GM18858 (cell line): ENCODE data around the gene MS4A7.
"Not testable (repeated sequence)": the region's sequence is repeated elsewhere in the genome, so short reads cannot be mapped to it uniquely, and the experiment has no call there.

Experiments used
- ATAC-seq: cut with Tn5 transposase; IDR thresholded peaks from one replicate; pipeline ENCODE4 v1.9.1; 2021; ENCODE audit not compliant: unreplicated experiment

The MS4A7 gene, protein sequence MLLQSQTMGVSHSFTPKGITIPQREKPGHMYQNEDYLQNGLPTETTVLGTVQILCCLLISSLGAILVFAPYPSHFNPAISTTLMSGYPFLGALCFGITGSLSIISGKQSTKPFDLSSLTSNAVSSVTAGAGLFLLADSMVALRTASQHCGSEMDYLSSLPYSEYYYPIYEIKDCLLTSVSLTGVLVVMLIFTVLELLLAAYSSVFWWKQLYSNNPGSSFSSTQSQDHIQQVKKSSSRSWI

DNA sequence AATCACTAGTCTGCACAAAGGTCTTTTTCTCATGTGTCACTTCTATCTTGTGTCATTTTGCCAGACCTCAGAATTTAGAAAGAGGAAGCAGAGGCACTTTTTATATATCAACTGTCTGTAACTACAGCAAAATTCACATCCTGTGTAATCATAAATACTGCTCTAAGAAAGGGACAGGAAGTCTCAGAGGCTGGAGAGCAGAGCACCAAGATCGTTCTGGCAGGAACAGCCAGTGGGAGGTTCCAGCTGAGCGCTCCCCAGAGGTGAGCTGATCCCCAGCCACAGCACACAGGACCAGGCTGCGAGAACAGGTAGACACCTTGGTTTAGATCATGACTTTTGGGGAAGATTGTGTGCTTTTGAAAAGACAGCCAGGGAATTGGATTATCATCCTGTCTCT is at the start of gene MS4A7:
Gene MS4A7, plus strand, starts transcription at position 179 of the 400 bp plus-strand sequence. CDS start 4,610 bp downstream, outside the sequence.
- ATAC-seq: peak; percentile 95

GRCh38 chr11:60332846-60333245 is 45.5 kb upstream of the MS4A7 start:
- no peak for ATAC-seq

DNA sequence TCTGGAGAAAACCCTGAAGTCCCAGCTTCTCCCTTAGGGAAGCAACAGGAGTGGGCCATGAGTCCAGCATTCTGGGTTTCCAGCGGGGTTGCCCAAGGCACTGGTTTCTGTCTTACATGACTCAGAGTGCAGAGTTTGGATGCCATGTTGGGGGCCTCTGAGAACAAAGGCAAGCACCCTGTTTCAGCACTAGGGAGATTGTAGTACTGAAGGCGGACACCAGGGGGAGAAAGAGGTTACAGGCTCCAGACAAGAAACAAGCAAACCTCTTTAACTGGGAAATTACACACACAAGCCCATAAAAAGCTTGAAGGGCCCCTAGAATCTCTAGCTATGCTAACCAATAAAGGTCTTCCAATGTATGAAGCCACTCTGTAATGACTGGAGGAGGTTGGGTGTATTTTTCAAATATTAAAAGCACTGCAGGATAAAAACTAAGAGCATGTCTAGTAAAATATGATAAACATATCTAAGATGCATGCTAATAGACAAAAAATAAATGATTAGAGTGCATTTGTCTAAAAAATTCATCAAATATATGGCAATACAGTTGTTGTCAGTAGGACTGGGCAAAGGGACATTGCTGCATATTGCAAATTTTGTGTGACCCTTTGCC is 44.2 kb upstream of the MS4A7 start:
- peak; percentile 45 for ATAC-seq

- ATAC-seq: no peak
These were observed 41.5 kb upstream of the MS4A7 start for GRCh38 chr11:60336767-60337391.

DNA sequence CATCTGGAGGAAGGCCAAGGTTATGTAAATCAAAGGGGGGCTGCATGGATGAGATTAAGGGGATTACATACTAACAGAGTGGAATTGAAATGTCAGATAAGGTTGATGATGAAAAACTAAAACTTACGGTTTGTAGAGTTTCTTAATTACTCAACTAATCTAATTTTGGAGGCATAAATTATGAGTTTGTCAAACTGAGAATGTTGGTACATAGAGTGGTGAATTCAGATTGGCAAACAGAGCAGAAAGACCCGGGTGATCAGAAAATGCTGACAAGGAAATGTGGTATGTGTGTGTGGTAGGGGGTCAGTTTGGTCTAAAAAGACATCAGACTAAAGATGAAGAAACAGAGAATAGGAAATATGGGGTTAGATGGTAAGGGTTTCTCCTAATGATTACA is 40.3 kb upstream of the MS4A7 start:
- no peak for ATAC-seq

- ATAC-seq: no peak
These were observed 39.0 kb upstream of the MS4A7 start for GRCh38 chr11:60339356-60339755.

DNA sequence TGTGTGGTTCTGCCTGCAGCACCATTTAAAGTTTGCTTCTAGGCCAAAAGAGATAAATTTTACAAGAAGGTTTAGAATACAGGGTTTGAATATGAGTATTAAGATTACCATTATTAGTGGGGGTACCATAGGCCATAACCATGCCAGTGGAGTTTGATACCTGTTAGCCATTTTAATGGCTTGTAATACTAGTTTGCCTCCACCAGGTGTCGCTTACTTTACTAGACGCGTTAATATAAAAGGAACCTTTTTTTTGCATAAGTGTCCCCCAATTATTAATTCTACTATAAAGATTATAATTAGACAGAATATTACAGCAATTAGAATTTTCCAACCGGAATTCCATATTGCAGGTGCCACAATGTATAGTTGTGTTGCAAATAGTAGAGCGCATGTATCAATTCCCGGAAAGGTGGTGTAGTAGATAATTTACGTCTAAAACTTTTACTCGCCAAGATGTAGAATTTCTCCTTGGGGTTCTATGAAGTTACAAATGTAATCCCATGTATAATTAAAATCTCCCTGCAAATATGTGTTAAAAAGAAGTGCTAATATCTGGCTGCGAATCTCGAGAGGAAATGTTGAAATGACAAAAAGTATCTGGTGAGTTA is 35.1 kb upstream of the MS4A7 start:
- ATAC-seq: no peak

GRCh38 chr11:60344146-60344545 is 34.2 kb upstream of the MS4A7 start:
- ATAC-seq: no peak

DNA sequence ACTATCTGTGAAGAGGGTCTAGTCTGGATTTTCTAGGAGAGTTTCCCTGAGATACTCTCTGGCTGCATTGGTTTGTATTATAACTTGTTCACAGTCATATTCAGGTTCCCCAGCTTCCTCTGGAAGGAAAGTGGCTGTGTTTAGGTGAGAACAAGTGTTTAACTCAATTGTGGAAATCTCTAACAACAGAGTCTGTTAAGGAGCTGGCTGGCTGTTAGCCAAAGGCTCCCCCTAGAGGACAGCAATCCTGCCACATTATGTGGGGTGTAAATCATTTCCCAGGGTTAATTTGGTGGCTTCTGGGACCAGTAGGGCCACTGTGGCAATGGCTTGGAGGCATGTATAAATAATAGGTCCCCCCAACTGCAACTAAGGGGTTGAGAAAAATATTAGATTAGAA is 32.8 kb upstream of the MS4A7 start:
- ATAC-seq: no peak

DNA sequence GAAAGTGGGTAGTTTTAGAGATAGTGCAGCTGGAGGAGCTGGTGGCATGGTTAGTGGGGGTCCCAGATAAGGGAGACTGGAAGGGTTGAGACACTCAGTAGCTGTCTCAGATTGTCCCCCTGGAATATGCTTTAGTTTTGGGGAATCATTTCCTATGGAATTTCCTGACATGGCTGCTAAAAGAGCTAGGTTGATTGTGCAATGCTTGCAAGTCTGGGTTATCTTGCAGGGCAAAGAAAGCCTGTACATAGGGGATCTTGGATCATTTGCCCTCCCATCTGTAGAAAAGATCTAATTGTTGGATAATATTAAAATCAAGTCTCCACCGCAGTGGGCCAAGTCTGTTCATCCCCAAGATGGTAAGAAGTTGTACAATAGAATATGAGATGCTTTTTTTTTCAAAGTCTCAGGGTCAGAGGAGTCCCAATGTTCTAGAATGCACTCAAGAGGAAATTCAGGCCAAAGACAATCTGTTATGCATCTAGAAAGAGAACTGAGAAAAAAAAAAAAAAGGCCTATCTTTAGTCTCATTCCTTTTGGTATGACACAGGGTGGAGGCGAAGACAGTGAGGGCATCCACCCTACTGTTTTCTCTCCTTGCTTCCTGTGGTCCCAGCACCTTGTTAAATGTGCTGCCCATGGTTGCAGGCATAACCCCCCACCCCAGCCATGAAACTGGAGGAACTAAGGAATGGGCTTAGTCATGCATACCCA is 31.1 kb upstream of the MS4A7 start:
- ATAC-seq: peak; percentile 71

DNA sequence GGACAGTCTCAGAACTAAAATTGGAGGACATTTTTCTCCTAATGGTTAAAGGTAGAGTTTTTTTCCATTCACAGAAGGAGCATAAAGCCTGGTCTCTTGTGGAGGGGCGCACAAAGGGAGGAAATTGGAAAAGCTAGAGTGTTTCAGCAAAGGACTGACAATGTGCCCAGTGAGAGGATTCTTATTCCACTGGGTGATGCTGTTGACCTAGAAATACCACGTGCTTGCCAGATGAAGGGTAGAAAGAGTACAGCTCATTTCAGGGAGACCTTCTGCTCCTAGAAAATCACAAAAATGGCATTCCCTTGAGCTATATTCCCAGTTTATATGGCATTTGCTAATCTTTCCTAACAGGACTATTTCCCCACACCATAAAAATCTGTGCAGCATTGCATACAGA is 30.2 kb upstream of the MS4A7 start:
- no peak for ATAC-seq

- ATAC-seq: no peak
These were observed 28.3 kb upstream of the MS4A7 start for GRCh38 chr11:60349990-60350389.

- ATAC-seq: no peak
These were observed 20.6 kb upstream of the MS4A7 start for GRCh38 chr11:60357771-60358170.

- no peak for ATAC-seq
These were observed 17.7 kb upstream of the MS4A7 start for GRCh38 chr11:60360621-60361020.

DNA sequence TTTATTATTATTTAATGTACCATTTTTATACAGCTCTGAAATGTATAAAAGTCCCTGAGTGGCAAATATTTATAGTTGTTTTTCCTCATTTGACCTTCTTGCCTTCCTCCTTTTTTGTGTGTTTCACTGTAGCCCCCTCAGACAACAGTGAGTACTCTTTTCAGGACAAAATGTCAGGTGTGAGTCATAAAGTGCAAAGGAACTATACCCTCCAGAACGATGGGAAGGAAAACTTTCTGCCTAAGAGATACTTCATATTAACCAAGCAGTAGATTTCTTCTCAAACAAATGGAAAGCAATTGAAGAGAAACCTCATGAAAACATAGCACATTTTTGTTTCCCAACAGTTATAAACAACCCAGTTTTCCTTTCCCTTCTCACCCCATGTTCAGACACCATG is 16.1 kb upstream of the MS4A7 start:
- ATAC-seq: no peak

GRCh38 chr11:60363542-60364470 is 14.5 kb upstream of the MS4A7 start:
- peak; percentile 48 for ATAC-seq

- not testable (repeated sequence) for ATAC-seq
These were observed 11.9 kb upstream of the MS4A7 start for GRCh38 chr11:60366262-60366904.

GRCh38 chr11:60367009-60367408 is 11.3 kb upstream of the MS4A7 start:
- peak; percentile 74 for ATAC-seq

DNA sequence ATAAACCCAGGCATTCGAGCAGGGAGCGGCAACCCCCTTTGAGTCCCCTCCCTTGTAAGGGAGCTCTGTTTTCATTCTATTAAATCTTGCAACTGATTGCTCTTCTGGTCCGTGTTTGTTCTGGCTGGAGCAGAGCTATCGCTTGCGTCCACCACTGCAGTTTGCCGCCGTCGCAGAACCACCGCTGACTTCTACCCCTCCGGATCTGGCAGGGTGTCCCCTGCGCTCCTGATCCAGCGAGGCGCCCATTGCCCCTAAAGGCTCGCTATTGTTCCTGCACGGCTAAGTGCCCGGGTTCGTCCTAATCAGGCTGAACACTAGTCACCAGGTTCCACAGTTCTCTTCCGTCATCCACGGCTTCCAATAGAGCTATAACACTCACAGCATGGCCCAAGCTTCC is 10.4 kb upstream of the MS4A7 start:
- ATAC-seq: no peak
